ENCODE results near the gene AFF2. TPM values are rescaled to one million over a fixed set of nuclear protein-coding genes. Genes with fewer than 3 reads are reported as not detected.

Gene AFF2
- total RNA-seq, 5 donors from 2014 or later (not counting 1 experiment from before 2014, with no cell fraction given) = 0.95 to 4.1 (median 2.3) TPM

DNA sequence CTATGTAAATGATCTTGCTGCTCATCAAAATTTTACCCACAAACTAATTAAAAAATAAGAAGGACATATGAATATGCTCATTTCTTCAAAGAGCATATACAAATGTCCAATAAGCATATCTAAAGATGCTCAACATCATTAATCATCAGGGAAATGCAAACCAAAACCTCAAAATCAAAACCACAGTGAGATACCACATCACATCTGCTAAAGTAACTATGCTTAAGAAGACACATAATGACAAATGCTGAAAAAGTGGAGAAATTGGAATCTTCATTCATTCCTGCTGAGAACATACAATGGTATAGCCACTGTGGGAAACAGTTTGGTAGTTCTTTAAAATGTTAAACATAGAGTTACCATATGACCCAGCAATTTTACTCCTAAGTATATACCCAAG is 81.9 kb downstream of the AFF2 start:
- ChIA-PET POLR2A (no interaction called here), CTCF (no interaction called here)
- Mint-ChIP-seq H3K36me3 (no peaks in the 10 kb centered on the region), H3K27me3 (peaks cover 0 to 3% of the 10 kb centered on the region in 2 donors), H3K27ac (no peak overlapping the region), H3K4me1 (no peaks in the 10 kb centered on the region), H3K4me3 (no peak overlapping the region), H3K9me3 (peaks cover 0 to 6% (median 5%) of the 10 kb centered on the region in 3 donors)
- no peaks in the 10 kb centered on the region for H3K27me3 ChIP-seq (replicated peaks in 1 of 2; ENCODE audit: control insufficient read depth in 2 of 2, extremely low read depth in 1 of 2, insufficient read depth in 2 of 2, low read length in 1 of 2)
- H3K4me3 ChIP-seq (ENCODE audit: control insufficient read depth in 1 of 2, extremely low read depth in 1 of 2, low read length in 1 of 2) = no peak overlapping the region
- ATAC-seq (replicated peaks in 1 of 4) = no peak
- H3K9me3 ChIP-seq = no peaks in the 10 kb centered on the region
- no peak for DNase-seq
- H3K4me1 ChIP-seq (ENCODE audit: control insufficient read depth in 1 of 2, extremely low read depth in 1 of 2, insufficient read depth in 2 of 2, low read length in 2 of 2) = no peaks in the 10 kb centered on the region
- no peaks in the 10 kb centered on the region for H3K36me3 ChIP-seq (ENCODE audit: control insufficient read depth in 2 of 2, extremely low read depth in 1 of 2, insufficient read depth in 1 of 2, low read length in 1 of 2)
- no peak overlapping the region for H3K27ac ChIP-seq (ENCODE audit: low read length)

DNA sequence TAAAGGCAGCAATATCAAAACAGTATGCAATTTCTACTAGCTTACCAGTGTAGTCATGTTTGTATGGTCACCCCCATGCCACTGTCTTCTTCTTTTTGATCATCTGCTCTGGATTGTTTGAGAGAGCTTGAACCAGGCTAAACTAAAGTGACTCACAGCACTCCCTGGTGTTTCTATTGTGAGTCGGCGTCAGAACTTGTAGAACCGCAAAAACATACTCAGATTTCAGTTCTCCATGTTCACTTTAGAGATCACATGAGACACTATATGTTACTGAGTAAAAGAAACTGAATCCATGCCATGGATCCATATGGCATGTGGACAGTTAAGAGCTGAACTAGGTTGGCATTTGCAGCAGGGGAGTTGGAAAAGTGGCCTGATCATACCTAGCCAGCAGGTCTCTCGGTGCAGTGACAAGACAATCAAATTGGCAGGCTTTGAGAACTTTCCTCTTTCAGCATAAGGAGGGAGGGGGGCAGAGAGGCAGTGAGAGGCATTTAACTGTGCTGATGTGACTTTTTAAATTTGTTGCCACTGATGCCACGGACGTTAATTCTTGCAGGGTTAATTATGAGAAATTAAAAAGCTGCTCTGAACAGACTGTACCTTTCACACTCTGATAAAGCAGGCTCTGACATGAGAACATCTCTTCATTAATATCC is 88.4 kb downstream of the AFF2 start:
- Histone ChIP-seq H3K36me3 (ENCODE audit: control insufficient read depth in 2 of 2, extremely low read depth in 1 of 2, insufficient read depth in 1 of 2, low read length in 1 of 2) (no peaks in the 10 kb centered on the region), H3K27ac (ENCODE audit: low read length) (no peak overlapping the region), H3K9me3 (no peaks in the 10 kb centered on the region), H3K4me3 (ENCODE audit: control insufficient read depth in 1 of 2, extremely low read depth in 1 of 2, low read length in 1 of 2) (no peak overlapping the region), H3K27me3 (replicated peaks in 1 of 2; ENCODE audit: control insufficient read depth in 2 of 2, extremely low read depth in 1 of 2, insufficient read depth in 2 of 2, low read length in 1 of 2) (no peaks in the 10 kb centered on the region), H3K4me1 (ENCODE audit: control insufficient read depth in 1 of 2, extremely low read depth in 1 of 2, insufficient read depth in 2 of 2, low read length in 2 of 2) (no peaks in the 10 kb centered on the region)
- no peak for ATAC-seq (replicated peaks in 1 of 4)
- H3K9me3 Mint-ChIP-seq = no peaks in the 10 kb centered on the region
- no peaks in the 10 kb centered on the region for H3K36me3 Mint-ChIP-seq
- CTCF ChIA-PET = no interaction called here
- POLR2A ChIA-PET = interaction anchor here in 1 of 2 donors (0.6 kb wide), 1 partner anchor 36 kb away, joined by 3 read pairs; no protein-coding TSS in a partner anchor
- no peak for DNase-seq
- WGBS (ENCODE audit: insufficient coverage) = no CpG with 5 or more reads among the region's 6 CpGs
- no peaks in the 10 kb centered on the region for H3K4me1 Mint-ChIP-seq
- H3K27ac Mint-ChIP-seq = no peak overlapping the region
- peaks cover 0 to 9% of the 10 kb centered on the region in 2 donors for H3K27me3 Mint-ChIP-seq
- no peak overlapping the region for H3K4me3 Mint-ChIP-seq

DNA sequence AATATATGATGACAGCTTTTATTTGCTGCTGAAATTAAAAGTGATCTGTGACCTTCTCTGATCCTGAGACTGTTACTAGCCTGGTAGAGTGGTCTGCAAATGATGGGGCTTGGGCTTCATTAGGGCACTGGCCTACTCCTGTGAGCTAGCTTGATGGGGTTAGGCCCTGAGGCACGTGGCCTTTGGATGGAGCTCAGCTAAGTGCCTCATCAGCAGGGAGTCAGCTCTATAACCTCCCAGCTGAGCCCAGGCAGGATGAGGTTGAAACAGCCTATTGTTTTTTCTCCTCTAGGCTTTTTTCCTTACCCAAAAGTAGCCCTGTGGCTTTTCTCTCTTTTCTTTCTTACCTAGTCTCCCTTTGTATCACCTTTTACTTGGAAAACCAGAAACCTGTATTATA is 92.2 kb downstream of the AFF2 start:
- Histone ChIP-seq H3K4me1 (ENCODE audit: control insufficient read depth in 1 of 2, extremely low read depth in 1 of 2, insufficient read depth in 2 of 2, low read length in 2 of 2) (no peaks in the 10 kb centered on the region), H3K27me3 (replicated peaks in 1 of 2; ENCODE audit: control insufficient read depth in 2 of 2, extremely low read depth in 1 of 2, insufficient read depth in 2 of 2, low read length in 1 of 2) (no peaks in the 10 kb centered on the region), H3K9me3 (no peaks in the 10 kb centered on the region), H3K27ac (ENCODE audit: low read length) (no peak overlapping the region), H3K4me3 (ENCODE audit: control insufficient read depth in 1 of 2, extremely low read depth in 1 of 2, low read length in 1 of 2) (no peak overlapping the region), H3K36me3 (ENCODE audit: control insufficient read depth in 2 of 2, extremely low read depth in 1 of 2, insufficient read depth in 1 of 2, low read length in 1 of 2) (no peaks in the 10 kb centered on the region)
- no peak overlapping the region for H3K4me3 Mint-ChIP-seq
- WGBS (ENCODE audit: insufficient coverage) = no CpG with 5 or more reads among the region's 1 CpG
- ATAC-seq (replicated peaks in 1 of 4) (no peak), DNase-seq (no peak)
- H3K27ac Mint-ChIP-seq = no peak overlapping the region
- ChIA-PET CTCF (no interaction called here), POLR2A (no interaction called here)
- H3K4me1 Mint-ChIP-seq = no peaks in the 10 kb centered on the region
- peaks cover 0 to 21% of the 10 kb centered on the region in 2 donors for H3K27me3 Mint-ChIP-seq
- no peaks in the 10 kb centered on the region for H3K36me3 Mint-ChIP-seq
- H3K9me3 Mint-ChIP-seq = no peaks in the 10 kb centered on the region

DNA sequence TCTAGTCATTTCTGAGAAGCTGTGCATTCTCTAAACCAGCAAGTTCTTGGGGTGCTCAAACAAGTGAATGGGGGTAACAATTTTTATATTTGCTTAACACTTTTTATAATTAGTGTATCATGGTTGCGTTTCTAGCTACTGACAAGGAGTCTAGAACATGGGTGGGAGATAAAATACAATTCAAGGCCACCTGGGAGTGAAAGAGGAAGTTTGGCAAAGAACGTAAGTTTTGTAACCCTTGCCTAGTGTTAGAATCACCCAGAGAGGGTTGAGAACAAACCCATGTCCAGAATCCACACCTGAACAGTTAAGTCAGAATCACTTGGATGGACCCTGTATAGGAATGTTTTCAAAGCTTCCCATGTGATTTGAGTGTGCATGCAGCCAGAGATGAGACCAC is 92.7 kb downstream of the AFF2 start:
- no peaks in the 10 kb centered on the region for H3K36me3 ChIP-seq (ENCODE audit: control insufficient read depth in 2 of 2, extremely low read depth in 1 of 2, insufficient read depth in 1 of 2, low read length in 1 of 2)
- Mint-ChIP-seq H3K36me3 (no peaks in the 10 kb centered on the region), H3K27me3 (peaks cover 0 to 21% of the 10 kb centered on the region in 2 donors), H3K4me1 (no peaks in the 10 kb centered on the region), H3K4me3 (no peak overlapping the region), H3K27ac (no peak overlapping the region), H3K9me3 (no peaks in the 10 kb centered on the region)
- ATAC-seq (replicated peaks in 1 of 4) (no peak), DNase-seq (no peak)
- H3K27me3 ChIP-seq (replicated peaks in 1 of 2; ENCODE audit: control insufficient read depth in 2 of 2, extremely low read depth in 1 of 2, insufficient read depth in 2 of 2, low read length in 1 of 2) = no peaks in the 10 kb centered on the region
- H3K4me3 ChIP-seq (ENCODE audit: control insufficient read depth in 1 of 2, extremely low read depth in 1 of 2, low read length in 1 of 2) = no peak overlapping the region
- no peaks in the 10 kb centered on the region for H3K9me3 ChIP-seq
- ChIA-PET POLR2A (interaction anchor here in 1 of 2 donors (0.5 kb wide), 1 partner anchor 246 kb away, joined by 3 read pairs; no protein-coding TSS in a partner anchor), CTCF (no interaction called here)
- H3K27ac ChIP-seq (ENCODE audit: low read length) = no peak overlapping the region
- no peaks in the 10 kb centered on the region for H3K4me1 ChIP-seq (ENCODE audit: control insufficient read depth in 1 of 2, extremely low read depth in 1 of 2, insufficient read depth in 2 of 2, low read length in 2 of 2)
- no CpG with 5 or more reads among the region's 2 CpGs for WGBS (ENCODE audit: insufficient coverage)

DNA sequence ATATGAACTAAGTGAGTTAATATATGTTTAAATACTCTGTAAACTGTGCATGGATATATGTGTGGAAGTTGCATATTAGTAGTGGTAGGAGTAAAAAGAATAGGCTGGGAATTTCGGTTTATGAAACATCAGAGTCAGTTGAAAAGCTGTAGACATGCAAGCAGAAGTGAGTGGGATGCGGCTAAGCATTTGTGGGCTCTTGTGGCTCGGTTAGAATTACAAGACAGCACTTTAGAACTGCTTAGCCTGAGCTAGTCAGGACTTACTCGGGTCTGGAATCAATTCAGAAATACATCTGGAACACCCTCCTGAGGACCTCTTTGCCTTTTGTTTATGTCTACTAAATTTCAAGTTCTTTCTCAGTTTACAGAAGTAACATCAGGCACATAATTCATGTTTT is 93.6 kb downstream of the AFF2 start:
- no peaks in the 10 kb centered on the region for H3K4me1 ChIP-seq (ENCODE audit: control insufficient read depth in 1 of 2, extremely low read depth in 1 of 2, insufficient read depth in 2 of 2, low read length in 2 of 2)
- 52% methylated on average over 3 of the region's 4 CpGs for WGBS (ENCODE audit: insufficient coverage)
- no peaks in the 10 kb centered on the region for H3K9me3 Mint-ChIP-seq
- no peak for DNase-seq
- H3K36me3 ChIP-seq (ENCODE audit: control insufficient read depth in 2 of 2, extremely low read depth in 1 of 2, insufficient read depth in 1 of 2, low read length in 1 of 2) = no peaks in the 10 kb centered on the region
- ChIA-PET POLR2A (no interaction called here), CTCF (no interaction called here)
- H3K9me3 ChIP-seq = no peaks in the 10 kb centered on the region
- H3K27me3 ChIP-seq (replicated peaks in 1 of 2; ENCODE audit: control insufficient read depth in 2 of 2, extremely low read depth in 1 of 2, insufficient read depth in 2 of 2, low read length in 1 of 2) = peaks cover 0 to 2% of the 10 kb centered on the region in 2 experiments
- no peak overlapping the region for H3K27ac Mint-ChIP-seq
- H3K4me3 ChIP-seq (ENCODE audit: control insufficient read depth in 1 of 2, extremely low read depth in 1 of 2, low read length in 1 of 2) = no peak overlapping the region
- no peaks in the 10 kb centered on the region for H3K36me3 Mint-ChIP-seq
- no peaks in the 10 kb centered on the region for H3K4me1 Mint-ChIP-seq
- peaks cover 0 to 21% of the 10 kb centered on the region in 2 donors for H3K27me3 Mint-ChIP-seq
- H3K4me3 Mint-ChIP-seq = no peak overlapping the region
- H3K27ac ChIP-seq (ENCODE audit: low read length) = no peak overlapping the region
- ATAC-seq (replicated peaks in 1 of 4) = no peak

DNA sequence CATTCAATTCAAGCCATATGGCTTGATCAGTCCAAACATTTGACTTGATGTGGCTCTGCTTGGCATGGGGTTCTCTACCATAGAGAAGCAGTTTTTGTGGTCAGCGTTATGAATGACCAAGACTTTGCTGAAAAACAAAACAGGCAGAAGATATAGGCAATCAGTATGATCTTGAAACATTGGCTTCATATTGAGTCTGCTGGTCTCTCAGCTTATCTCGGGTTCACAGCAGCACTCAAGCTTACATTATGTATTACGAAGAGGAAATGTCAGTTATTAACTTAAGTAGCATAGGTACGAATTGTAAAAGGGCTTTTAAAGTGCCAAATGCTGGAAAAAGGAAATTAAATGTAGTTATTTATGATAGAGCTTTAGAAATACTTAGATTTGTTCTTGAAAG is 99.0 kb downstream of the AFF2 start:
- H3K36me3 ChIP-seq (ENCODE audit: control insufficient read depth in 2 of 2, extremely low read depth in 1 of 2, insufficient read depth in 1 of 2, low read length in 1 of 2) = no peaks in the 10 kb centered on the region
- peaks cover 0 to 2% of the 10 kb centered on the region in 2 experiments for H3K27me3 ChIP-seq (replicated peaks in 1 of 2; ENCODE audit: control insufficient read depth in 2 of 2, extremely low read depth in 1 of 2, insufficient read depth in 2 of 2, low read length in 1 of 2)
- no peaks in the 10 kb centered on the region for H3K9me3 ChIP-seq
- no peaks in the 10 kb centered on the region for H3K4me1 ChIP-seq (ENCODE audit: control insufficient read depth in 1 of 2, extremely low read depth in 1 of 2, insufficient read depth in 2 of 2, low read length in 2 of 2)
- CTCF ChIA-PET = no interaction called here
- Mint-ChIP-seq H3K27ac (no peak overlapping the region), H3K27me3 (peaks cover 0 to 19% of the 10 kb centered on the region in 2 donors), H3K36me3 (no peaks in the 10 kb centered on the region), H3K4me3 (no peak overlapping the region), H3K9me3 (no peaks in the 10 kb centered on the region), H3K4me1 (no peaks in the 10 kb centered on the region)
- no peak overlapping the region for H3K4me3 ChIP-seq (ENCODE audit: control insufficient read depth in 1 of 2, extremely low read depth in 1 of 2, low read length in 1 of 2)
- no peak for DNase-seq
- POLR2A ChIA-PET = no interaction called here
- 63% methylated on average over 1 of the region's 4 CpGs for WGBS (ENCODE audit: insufficient coverage)
- ATAC-seq (replicated peaks in 1 of 4) = no peak
- no peak overlapping the region for H3K27ac ChIP-seq (ENCODE audit: low read length)

DNA sequence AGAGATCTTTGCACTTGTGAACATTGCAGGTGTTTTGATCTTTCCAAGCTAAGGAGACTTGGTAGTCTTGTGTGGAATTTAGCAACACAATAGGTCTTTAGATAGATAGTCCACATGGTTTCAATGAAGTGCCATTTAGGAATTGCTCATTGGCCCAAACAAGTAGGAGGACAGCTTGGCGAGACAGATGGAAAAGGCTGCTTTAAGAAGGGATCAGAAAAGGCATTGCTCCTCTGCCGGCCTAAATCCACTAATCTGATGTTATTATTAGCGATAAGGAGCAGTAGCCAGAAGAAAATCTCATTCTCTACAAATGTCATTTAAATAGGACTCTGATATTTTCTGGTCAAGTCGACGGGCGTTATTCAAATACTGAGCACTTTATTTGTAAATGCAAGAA is 99.7 kb downstream of the AFF2 start:
- DNase-seq = no peak
- no peaks in the 10 kb centered on the region for H3K9me3 Mint-ChIP-seq
- no peak overlapping the region for H3K4me3 Mint-ChIP-seq
- Histone ChIP-seq H3K27me3 (replicated peaks in 1 of 2; ENCODE audit: control insufficient read depth in 2 of 2, extremely low read depth in 1 of 2, insufficient read depth in 2 of 2, low read length in 1 of 2) (peaks cover 0 to 2% of the 10 kb centered on the region in 2 experiments), H3K27ac (ENCODE audit: low read length) (no peak overlapping the region), H3K9me3 (no peaks in the 10 kb centered on the region), H3K4me3 (ENCODE audit: control insufficient read depth in 1 of 2, extremely low read depth in 1 of 2, low read length in 1 of 2) (no peak overlapping the region), H3K36me3 (ENCODE audit: control insufficient read depth in 2 of 2, extremely low read depth in 1 of 2, insufficient read depth in 1 of 2, low read length in 1 of 2) (no peaks in the 10 kb centered on the region), H3K4me1 (ENCODE audit: control insufficient read depth in 1 of 2, extremely low read depth in 1 of 2, insufficient read depth in 2 of 2, low read length in 2 of 2) (no peaks in the 10 kb centered on the region)
- ATAC-seq (replicated peaks in 1 of 4) = no peak
- H3K36me3 Mint-ChIP-seq = no peaks in the 10 kb centered on the region
- no CpG with 5 or more reads among the region's 6 CpGs for WGBS (ENCODE audit: insufficient coverage)
- H3K4me1 Mint-ChIP-seq = no peaks in the 10 kb centered on the region
- CTCF ChIA-PET = no interaction called here
- H3K27ac Mint-ChIP-seq = no peak overlapping the region
- POLR2A ChIA-PET = no interaction called here
- peaks cover 0 to 14% of the 10 kb centered on the region in 2 donors for H3K27me3 Mint-ChIP-seq

Data from T-cell (primary cell).